ENCODE data around the gene FAM193B. TPM values are rescaled to one million over a fixed set of nuclear protein-coding genes. Genes with fewer than 3 reads are reported as not detected.

Gene FAM193B
- total and polyA plus RNA-seq, 2 donors (not counting 1 experiment from before 2014, with no cell fraction given) = 227 to 301 TPM

- DNase-seq (peak; percentile 71), ATAC-seq (ENCODE audit: low read depth) (peak; percentile 36)
- Mint-ChIP-seq H3K4me1 (peaks cover 54% of the 10 kb centered on the region), H3K4me3 (peak overlapping the region; percentile 39), H3K27me3 (peaks cover 3% of the 10 kb centered on the region), H3K9me3 (ENCODE audit: insufficient read depth) (no peaks in the 10 kb centered on the region), H3K27ac (peak overlapping the region; percentile 77)
- intact Hi-C loops (cut with micrococcal nuclease) = no loop called here
- ChIA-PET CTCF (interaction anchor here (1.1 to 2.5 kb wide), 6 partner anchors 22 to 185 kb away, joined by 3 to 11 read pairs (median 5); partner anchors contain the start of gene DDX41), POLR2A (interaction anchor here (0.7 to 1.1 kb wide), 3 partner anchors 38 to 105 kb away, joined by 3 to 4 read pairs (median 3); partner anchors contain the start of gene B4GALT7)
- peaks cover 0 to 10% (median 0%) of the 10 kb centered on the region in 3 donors for H3K9me3 ChIP-seq (ENCODE audit: control extremely low read depth in 1 of 3, control insufficient read depth in 2 of 3, insufficient read depth in 1 of 3, low read length in 2 of 3)
- H3K27ac ChIP-seq (ENCODE audit: low read length in 2 of 2) = peak overlapping the region; percentile 29 to 63
- H3K4me3 ChIP-seq (ENCODE audit: control extremely low read depth in 1 of 5, extremely low read depth in 1 of 5, insufficient read depth in 1 of 5, low read depth in 2 of 5, low read length in 4 of 5) = no peak overlapping the region
- H3K79me2 ChIP-seq (ENCODE audit: control insufficient read depth, insufficient read depth, low read length) = peaks cover 9% of the 10 kb centered on the region
- peaks cover 37 to 50% of the 10 kb centered on the region in 2 donors for H3K4me1 ChIP-seq (ENCODE audit: control insufficient read depth in 2 of 2, insufficient read depth in 2 of 2, low read length in 2 of 2)
- WGBS (ENCODE audit: insufficient coverage) = 59% methylated on average over 9 of the region's 11 CpGs
- TF ChIP-seq, protein P1, sequence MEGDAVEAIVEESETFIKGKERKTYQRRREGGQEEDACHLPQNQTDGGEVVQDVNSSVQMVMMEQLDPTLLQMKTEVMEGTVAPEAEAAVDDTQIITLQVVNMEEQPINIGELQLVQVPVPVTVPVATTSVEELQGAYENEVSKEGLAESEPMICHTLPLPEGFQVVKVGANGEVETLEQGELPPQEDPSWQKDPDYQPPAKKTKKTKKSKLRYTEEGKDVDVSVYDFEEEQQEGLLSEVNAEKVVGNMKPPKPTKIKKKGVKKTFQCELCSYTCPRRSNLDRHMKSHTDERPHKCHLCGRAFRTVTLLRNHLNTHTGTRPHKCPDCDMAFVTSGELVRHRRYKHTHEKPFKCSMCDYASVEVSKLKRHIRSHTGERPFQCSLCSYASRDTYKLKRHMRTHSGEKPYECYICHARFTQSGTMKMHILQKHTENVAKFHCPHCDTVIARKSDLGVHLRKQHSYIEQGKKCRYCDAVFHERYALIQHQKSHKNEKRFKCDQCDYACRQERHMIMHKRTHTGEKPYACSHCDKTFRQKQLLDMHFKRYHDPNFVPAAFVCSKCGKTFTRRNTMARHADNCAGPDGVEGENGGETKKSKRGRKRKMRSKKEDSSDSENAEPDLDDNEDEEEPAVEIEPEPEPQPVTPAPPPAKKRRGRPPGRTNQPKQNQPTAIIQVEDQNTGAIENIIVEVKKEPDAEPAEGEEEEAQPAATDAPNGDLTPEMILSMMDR (IDR thresholded peaks at IDR 0.05) = no peak
- no peak for TF ChIP-seq EZH2 (IDR thresholded peaks at IDR 0.05; ENCODE audit: borderline replicate concordance, insufficient read depth, low read depth, low read length, poor library complexity, severe bottlenecking)
- H3K36me3 ChIP-seq (replicated peaks in 1 of 2; ENCODE audit: control extremely low read depth in 1 of 2, control insufficient read depth in 1 of 2, extremely low read depth in 1 of 2, insufficient read depth in 2 of 2, low read length in 1 of 2) = no peaks in the 10 kb centered on the region
- H4K20me1 ChIP-seq (ENCODE audit: control insufficient read depth, insufficient read depth, low read length, poor library complexity, severe bottlenecking) = peaks cover 10% of the 10 kb centered on the region
- H3K4me2 ChIP-seq (replicated peaks; ENCODE audit: low read depth, low read length, poor library complexity, severe bottlenecking) = peak overlapping the region; percentile 46
- H3K9ac ChIP-seq (ENCODE audit: low read length) = no peak overlapping the region
- H3K27me3 ChIP-seq (replicated peaks in 1 of 4; ENCODE audit: control extremely low read depth in 1 of 4, control insufficient read depth in 3 of 4, insufficient read depth in 4 of 4, low read length in 3 of 4) = peaks cover 0 to 10% (median 4%) of the 10 kb centered on the region in 4 experiments
- H2AFZ ChIP-seq (ENCODE audit: insufficient read depth, low read depth, low read length, poor library complexity, severe bottlenecking) = no peak overlapping the region
These were observed 59.8 kb downstream of the FAM193B start for GRCh38 chr5:177494346-177495195.
